SJCRH30 (cell line): ENCODE results near the gene PCDHB16. TPM values are rescaled to one million over a fixed set of nuclear protein-coding genes. Genes with fewer than 3 reads are reported as not detected.
"Not testable (repeated sequence)": the region's sequence is repeated elsewhere in the genome, so short reads cannot be mapped to it uniquely, and the experiment has no call there.

Experiments used
- DNase-seq, 2 experiments: peaks; one replicate each; pipeline ENCODE4 v3.0.0-alpha.2; 2015 to 2020
- H3K27ac ChIP-seq: fragments of 250-450 bp; sonication (Bioruptor Pico); 2 replicates; pipeline ENCODE4 v1.5.1; 2020; ENCODE audit warnings: mild to moderate bottlenecking, moderate library complexity
- H3K27me3 ChIP-seq: fragments of 250-450 bp; sonication (Bioruptor Pico); 2 replicates; pipeline ENCODE4 v1.5.1; 2020; ENCODE audit warnings: mild to moderate bottlenecking, moderate library complexity
- H3K36me3 ChIP-seq: fragments of 250-450 bp; sonication (Bioruptor Pico); 2 replicates; pipeline ENCODE4 v1.5.1; 2020; ENCODE audit warnings: mild to moderate bottlenecking, moderate library complexity
- H3K4me1 ChIP-seq: fragments of 250-450 bp; sonication (Bioruptor Pico); 2 replicates; pipeline ENCODE4 v1.5.1; 2020; ENCODE audit warnings: mild to moderate bottlenecking, moderate library complexity
- H3K4me3 ChIP-seq: fragments of 250-450 bp; sonication (Bioruptor Pico); 2 replicates; pipeline ENCODE4 v1.5.1; 2020; ENCODE audit warnings: mild to moderate bottlenecking, moderate library complexity
- H3K9me3 ChIP-seq: fragments of 250-450 bp; sonication (Bioruptor Pico); replicated peaks from 2 replicates; pipeline ENCODE4 v1.5.1; 2020; ENCODE audit warnings: mild to moderate bottlenecking, moderate library complexity
- total RNA-seq: library from RNA; depleted of rRNA; stranded (reverse); fragments of >200 nt; shearing (Covaris generic); gene quantifications from 2 replicates; pipeline ENCODE4 v1.2.3, GENCODE V29; 2014

Gene PCDHB16
- total RNA-seq, 1 experiment from 2014 or later = 6.8 TPM

DNA sequence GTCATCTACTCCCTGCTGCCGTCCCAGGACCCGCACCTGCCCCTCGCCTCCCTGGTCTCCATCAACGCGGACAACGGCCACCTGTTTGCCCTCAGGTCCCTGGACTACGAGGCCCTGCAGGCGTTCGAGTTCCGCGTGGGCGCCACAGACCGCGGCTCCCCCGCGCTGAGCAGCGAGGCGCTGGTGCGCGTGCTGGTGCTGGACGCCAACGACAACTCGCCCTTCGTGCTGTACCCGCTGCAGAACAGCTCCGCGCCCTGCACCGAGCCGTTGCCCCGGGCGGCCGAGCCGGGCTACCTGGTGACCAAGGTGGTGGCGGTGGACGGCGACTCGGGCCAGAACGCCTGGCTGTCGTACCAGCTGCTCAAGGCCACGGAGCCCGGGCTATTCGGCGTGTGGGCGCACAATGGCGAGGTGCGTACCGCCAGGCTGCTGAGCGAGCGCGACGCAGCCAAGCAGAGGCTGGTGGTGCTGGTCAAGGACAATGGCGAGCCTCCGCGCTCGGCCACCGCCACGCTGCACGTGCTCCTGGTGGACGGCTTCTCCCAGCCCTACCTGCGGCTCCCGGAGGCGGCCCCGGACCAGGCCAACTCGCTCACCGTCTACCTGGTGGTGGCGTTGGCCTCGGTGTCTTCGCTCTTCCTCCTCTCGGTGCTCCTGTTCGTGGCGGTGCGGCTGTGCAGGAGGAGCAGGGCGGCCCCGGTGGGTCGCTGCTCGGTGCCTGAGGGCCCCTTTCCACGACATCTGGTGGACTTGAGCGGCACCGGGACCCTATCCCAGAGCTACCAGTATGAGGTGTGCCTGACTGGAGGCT, 7.7 kb upstream of the PCDHB16 start:
- not testable (repeated sequence) for H3K4me1 ChIP-seq, DNase-seq, H3K36me3 ChIP-seq, H3K9me3 ChIP-seq, H3K4me3 ChIP-seq, H3K27ac ChIP-seq, H3K27me3 ChIP-seq

- Histone ChIP-seq H3K4me1 (peaks cover 3% of the 10 kb centered on the region), H3K36me3 (peaks cover 5% of the 10 kb centered on the region), H3K27ac (no peak overlapping the region), H3K9me3 (peaks cover 16% of the 10 kb centered on the region; the same call in 1 of the 2 replicates), H3K27me3 (no peaks in the 10 kb centered on the region), H3K4me3 (no peak overlapping the region)
- no peak for DNase-seq
These were observed 6.3 kb upstream of the PCDHB16 start for GRCh38 chr5:141175933-141176332.

DNA sequence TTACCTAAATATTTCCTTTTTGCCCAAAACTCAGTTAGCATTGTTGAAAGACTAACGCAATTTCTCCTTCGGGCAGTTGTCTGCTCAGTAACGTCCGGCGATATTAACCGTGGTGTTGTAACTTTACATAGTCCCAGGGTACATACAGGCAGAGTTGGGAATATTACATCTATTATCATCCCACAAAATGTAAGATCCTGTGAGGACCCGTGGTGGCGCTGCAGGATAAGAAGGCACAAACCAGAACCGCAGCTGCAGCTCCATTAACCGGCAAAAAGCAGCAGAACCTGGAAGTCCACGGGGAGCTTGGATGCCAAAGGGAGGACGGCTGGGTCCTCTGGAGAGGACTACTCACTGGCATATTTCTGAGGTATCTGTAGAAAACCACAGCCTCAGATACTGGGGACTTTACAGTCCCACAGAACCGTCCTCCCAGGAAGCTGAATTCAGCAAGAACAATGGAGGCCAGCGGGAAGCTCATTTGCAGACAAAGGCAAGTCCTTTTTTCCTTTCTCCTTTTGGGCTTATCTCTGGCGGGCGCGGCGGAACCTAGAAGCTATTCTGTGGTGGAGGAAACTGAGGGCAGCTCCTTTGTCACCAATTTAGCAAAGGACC, 4.5 kb upstream of the PCDHB16 start, which contains the start of gene PCDHB8:
PCDHB8 (plus strand) TSS at position 214 of the 615 bp plus-strand sequence; CDS start at position 459, 245 bp downstream.
- Histone ChIP-seq H3K4me3 (peak within 1 kb of the TSS; percentile 59), H3K9me3 (peaks cover 12% of the 10 kb centered on the region; the same call in 1 of the 2 replicates), H3K36me3 (peaks cover 18% of the 10 kb centered on the region)
- not testable (repeated sequence) for H3K27me3 ChIP-seq, H3K4me1 ChIP-seq, H3K27ac ChIP-seq
- peak; percentile 47 to 71 for DNase-seq

GRCh38 chr5:141179371-141179770, 2.8 kb upstream of the PCDHB16 start:
- Histone ChIP-seq H3K9me3 (peaks cover 12% of the 10 kb centered on the region; the same call in 1 of the 2 replicates), H3K36me3 (peaks cover 28% of the 10 kb centered on the region)
- H3K27me3 ChIP-seq, DNase-seq, H3K4me1 ChIP-seq, H3K4me3 ChIP-seq, H3K27ac ChIP-seq: not testable (repeated sequence)

GRCh38 chr5:141179876-141180275, 2.3 kb upstream of the PCDHB16 start:
- DNase-seq, H3K4me3 ChIP-seq, H3K4me1 ChIP-seq, H3K27ac ChIP-seq, H3K27me3 ChIP-seq: not testable (repeated sequence)
- Histone ChIP-seq H3K9me3 (peaks cover 12% of the 10 kb centered on the region; the same call in 1 of the 2 replicates), H3K36me3 (peaks cover 30% of the 10 kb centered on the region)

DNA sequence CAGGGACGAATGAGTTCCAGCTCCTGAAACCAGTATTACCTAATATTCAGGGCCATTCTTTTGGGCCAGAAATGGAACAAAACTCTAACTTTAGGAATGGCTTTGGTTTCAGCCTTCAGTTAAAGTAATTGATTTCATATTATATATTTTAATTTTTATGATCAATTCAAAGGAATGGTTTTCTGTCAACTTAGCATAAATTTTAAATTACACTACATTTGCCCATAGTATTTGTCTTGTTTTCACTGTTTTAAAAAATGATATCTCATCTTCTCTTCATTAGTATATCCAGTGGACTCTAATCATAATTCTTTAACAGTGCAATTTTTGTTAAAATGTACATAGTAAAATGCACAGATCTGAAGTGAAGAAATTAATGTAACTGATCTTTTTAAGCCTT, 1.9 kb upstream of the PCDHB16 start:
- H3K36me3 ChIP-seq = peaks cover 32% of the 10 kb centered on the region
- H3K9me3 ChIP-seq = peaks cover 12% of the 10 kb centered on the region; the same call in 1 of the 2 replicates
- no peaks in the 10 kb centered on the region for H3K27me3 ChIP-seq

GRCh38 chr5:141184117-141184855, 2.1 kb downstream of the PCDHB16 start:
- H3K36me3 ChIP-seq = peaks cover 28% of the 10 kb centered on the region
- H3K4me3 ChIP-seq, DNase-seq, H3K27me3 ChIP-seq, H3K9me3 ChIP-seq, H3K27ac ChIP-seq, H3K4me1 ChIP-seq: not testable (repeated sequence)

More for the DNA sequence above, 1.9 kb upstream of the PCDHB16 start:
- no peak for DNase-seq
- Histone ChIP-seq H3K4me3 (no peak overlapping the region), H3K4me1 (peaks cover 3% of the 10 kb centered on the region), H3K27ac (no peak overlapping the region)

DNA sequence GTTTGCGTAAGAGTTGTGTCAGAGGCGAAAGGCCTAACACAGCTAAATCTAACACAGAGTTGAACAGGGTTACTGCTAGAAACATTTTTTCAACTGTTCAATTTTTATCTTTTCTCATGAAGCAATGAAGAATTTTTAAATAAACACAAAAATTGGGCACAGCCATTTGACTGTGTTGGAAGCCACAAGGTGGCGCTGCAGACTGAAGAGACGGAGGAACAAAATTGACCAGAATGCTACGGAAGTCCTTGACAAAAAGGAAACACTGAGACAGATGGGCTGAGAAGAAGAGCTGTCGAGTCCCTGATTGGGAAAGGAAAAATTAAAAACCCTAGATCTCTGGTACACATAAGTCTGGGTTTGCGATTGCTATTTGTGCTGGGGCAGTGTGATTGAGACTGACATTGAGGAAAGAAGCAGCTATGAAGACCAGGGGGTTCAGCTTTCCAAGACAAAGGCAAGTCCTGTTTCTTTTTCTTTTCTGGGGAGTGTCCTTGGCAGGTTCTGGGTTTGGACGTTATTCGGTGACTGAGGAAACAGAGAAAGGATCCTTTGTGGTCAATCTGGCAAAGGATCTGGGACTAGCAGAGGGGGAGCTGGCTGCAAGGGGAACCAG, 4.8 kb downstream of the PCDHB16 start, which contains the start of gene PCDHB9:
PCDHB9 (plus strand) TSS at position 265 of the 616 bp plus-strand sequence; CDS start at position 423, 158 bp downstream.
- H3K27ac ChIP-seq = peak within 1 kb of the TSS; percentile 41; the same call in 1 of the 2 replicates
- DNase-seq = peak; percentile 46 to 67

GRCh38 chr5:141188682-141189081, 6.5 kb downstream of the PCDHB16 start:
- not testable (repeated sequence) for H3K36me3 ChIP-seq, DNase-seq, H3K4me3 ChIP-seq, H3K4me1 ChIP-seq, H3K9me3 ChIP-seq, H3K27me3 ChIP-seq, H3K27ac ChIP-seq

More for the DNA sequence above, 4.8 kb downstream of the PCDHB16 start, which contains the start of gene PCDHB9:
- Histone ChIP-seq H3K9me3 (no peaks in the 10 kb centered on the region; the same call in 1 of the 2 replicates), H3K36me3 (peaks cover 21% of the 10 kb centered on the region), H3K4me1 (no peaks in the 10 kb centered on the region), H3K27me3 (no peaks in the 10 kb centered on the region), H3K4me3 (peak within 1 kb of the TSS; percentile 55)

DNA sequence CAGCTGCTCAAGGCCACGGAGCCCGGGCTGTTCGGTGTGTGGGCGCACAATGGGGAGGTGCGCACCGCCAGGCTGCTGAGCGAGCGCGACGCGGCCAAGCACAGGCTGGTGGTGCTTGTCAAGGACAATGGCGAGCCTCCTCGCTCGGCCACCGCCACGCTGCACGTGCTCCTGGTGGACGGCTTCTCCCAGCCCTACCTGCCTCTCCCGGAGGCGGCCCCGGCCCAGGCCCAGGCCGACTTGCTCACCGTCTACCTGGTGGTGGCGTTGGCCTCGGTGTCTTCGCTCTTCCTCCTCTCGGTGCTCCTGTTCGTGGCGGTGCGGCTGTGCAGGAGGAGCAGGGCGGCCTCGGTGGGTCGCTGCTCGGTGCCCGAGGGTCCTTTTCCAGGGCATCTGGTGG, 6.9 kb downstream of the PCDHB16 start:
- not testable (repeated sequence) for H3K9me3 ChIP-seq, H3K27me3 ChIP-seq, H3K4me1 ChIP-seq, DNase-seq, H3K36me3 ChIP-seq, H3K4me3 ChIP-seq, H3K27ac ChIP-seq

GRCh38 chr5:141192110-141192725, 10.0 kb downstream of the PCDHB16 start, which contains the start of gene PCDHB10:
Gene PCDHB10, plus strand, starts transcription at chr5:141192353. Its CDS starts 200 bp downstream, at chr5:141192553.
- Histone ChIP-seq H3K36me3 (no peaks in the 10 kb centered on the region), H3K4me1 (no peaks in the 10 kb centered on the region), H3K4me3 (peak within 1 kb of the TSS; percentile 62), H3K27ac (peak within 1 kb of the TSS; percentile 31; the same call in 1 of the 2 replicates), H3K27me3 (no peaks in the 10 kb centered on the region), H3K9me3 (no peaks in the 10 kb centered on the region; the same call in 1 of the 2 replicates)
- DNase-seq = peak; percentile 69 to 90

DNA sequence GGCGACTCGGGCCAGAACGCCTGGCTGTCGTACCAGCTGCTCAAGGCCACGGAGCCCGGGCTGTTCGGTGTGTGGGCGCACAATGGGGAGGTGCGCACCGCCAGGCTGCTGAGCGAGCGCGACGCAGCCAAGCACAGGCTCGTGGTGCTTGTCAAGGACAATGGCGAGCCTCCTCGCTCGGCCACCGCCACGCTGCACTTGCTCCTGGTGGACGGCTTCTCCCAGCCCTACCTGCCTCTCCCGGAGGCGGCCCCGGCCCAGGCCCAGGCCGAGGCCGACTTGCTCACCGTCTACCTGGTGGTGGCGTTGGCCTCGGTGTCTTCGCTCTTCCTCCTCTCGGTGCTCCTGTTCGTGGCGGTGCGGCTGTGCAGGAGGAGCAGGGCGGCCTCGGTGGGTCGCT, 12.1 kb downstream of the PCDHB16 start:
- not testable (repeated sequence) for DNase-seq, H3K27me3 ChIP-seq, H3K4me3 ChIP-seq, H3K9me3 ChIP-seq, H3K4me1 ChIP-seq, H3K27ac ChIP-seq, H3K36me3 ChIP-seq

DNA sequence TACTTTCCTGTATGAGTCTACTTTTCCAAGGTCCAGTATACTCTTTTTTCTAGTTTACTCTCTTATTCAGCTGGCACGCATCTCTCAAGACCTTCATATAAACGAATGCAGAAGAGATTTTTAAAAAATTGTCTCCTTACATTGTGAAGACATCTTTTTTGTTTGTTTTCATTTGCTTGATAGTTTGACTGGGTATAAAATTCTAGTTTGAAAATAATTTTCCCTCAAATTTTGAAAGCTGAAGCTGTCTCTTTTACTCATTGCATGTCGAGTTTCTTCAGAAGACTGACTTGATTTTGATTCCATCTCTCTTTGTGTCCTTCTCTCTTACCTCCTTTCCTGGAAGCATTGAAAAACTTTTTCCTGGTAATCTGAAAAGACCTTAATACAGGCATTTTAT, 14.2 kb downstream of the PCDHB16 start:
- Histone ChIP-seq H3K4me1 (no peaks in the 10 kb centered on the region), H3K36me3 (no peaks in the 10 kb centered on the region), H3K4me3 (no peak overlapping the region), H3K9me3 (no peaks in the 10 kb centered on the region; the same call in 1 of the 2 replicates), H3K27ac (no peak overlapping the region), H3K27me3 (no peaks in the 10 kb centered on the region)
- DNase-seq = no peak
